C4-2B (cell line): Measurements from ENCODE around the gene TAGAP.

Experiments used
- ZFX ChIP-seq: fragments of 450-650 bp; IDR thresholded peaks from 2 replicates; pipeline ENCODE4 v1.6.1; 2017
- TF ChIP-seq, protein P1 (sequence below): fragments of 450-650 bp; conservative IDR thresholded peaks from 2 replicates; pipeline ENCODE4 v1.5.1; 2017; ENCODE audit warnings: mild to moderate bottlenecking

DNA sequence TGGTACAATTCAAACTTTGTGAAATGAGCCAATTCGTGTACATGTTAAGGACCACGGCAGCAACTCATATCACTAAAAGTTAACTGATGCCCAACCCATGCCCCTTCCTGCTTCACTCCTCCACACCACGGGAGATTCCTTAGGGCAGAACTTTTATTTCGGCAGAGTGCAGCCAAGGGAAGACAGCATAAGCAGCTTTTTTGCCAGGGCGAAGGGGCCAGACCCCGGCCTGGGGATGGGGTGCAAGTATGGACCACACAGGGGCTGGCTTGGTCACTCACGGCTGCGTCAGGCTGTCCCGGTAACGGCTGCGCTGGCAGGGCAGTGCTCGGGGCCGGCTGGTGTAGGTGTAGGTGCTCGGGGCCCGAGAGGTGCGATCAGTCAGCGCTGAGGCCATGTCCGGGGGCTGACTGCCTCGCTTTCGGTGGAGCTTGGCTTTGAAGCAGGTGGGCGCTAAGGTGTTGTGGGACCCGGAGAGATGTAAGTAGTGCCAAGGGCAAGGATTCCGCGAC lies 45.6 kb downstream of the TAGAP start:
- TF ChIP-seq, protein P1, sequence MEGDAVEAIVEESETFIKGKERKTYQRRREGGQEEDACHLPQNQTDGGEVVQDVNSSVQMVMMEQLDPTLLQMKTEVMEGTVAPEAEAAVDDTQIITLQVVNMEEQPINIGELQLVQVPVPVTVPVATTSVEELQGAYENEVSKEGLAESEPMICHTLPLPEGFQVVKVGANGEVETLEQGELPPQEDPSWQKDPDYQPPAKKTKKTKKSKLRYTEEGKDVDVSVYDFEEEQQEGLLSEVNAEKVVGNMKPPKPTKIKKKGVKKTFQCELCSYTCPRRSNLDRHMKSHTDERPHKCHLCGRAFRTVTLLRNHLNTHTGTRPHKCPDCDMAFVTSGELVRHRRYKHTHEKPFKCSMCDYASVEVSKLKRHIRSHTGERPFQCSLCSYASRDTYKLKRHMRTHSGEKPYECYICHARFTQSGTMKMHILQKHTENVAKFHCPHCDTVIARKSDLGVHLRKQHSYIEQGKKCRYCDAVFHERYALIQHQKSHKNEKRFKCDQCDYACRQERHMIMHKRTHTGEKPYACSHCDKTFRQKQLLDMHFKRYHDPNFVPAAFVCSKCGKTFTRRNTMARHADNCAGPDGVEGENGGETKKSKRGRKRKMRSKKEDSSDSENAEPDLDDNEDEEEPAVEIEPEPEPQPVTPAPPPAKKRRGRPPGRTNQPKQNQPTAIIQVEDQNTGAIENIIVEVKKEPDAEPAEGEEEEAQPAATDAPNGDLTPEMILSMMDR, result no peak
- TF ChIP-seq ZFX, result no peak
